ENCODE data around the gene ZNF655. TPM values are rescaled to one million over a fixed set of nuclear protein-coding genes. Genes with fewer than 3 reads are reported as not detected.
A peak's percentile ranks its signal among the peaks of the same experiment; 100 is the strongest.

Gene ZNF655
- polyA plus RNA-seq, 4 donors, result 71.2 to 100 (median 78.3) TPM

GRCh38 chr7:99605527-99605926, 47.1 kb downstream of the ZNF655 start:
- DNase-seq (ENCODE audit: low read depth in 4 of 4, low spot score in 3 of 4), result no peak

- DNase-seq (ENCODE audit: low read depth in 4 of 4, low spot score in 3 of 4), result no peak
Observed at GRCh38 chr7:99606531-99606930, 48.1 kb downstream of the ZNF655 start.

- DNase-seq (ENCODE audit: low read depth in 4 of 4, low spot score in 3 of 4), result no peak
Observed at GRCh38 chr7:99607548-99607947, 49.1 kb downstream of the ZNF655 start.

GRCh38 chr7:99614495-99614894, 56.1 kb downstream of the ZNF655 start:
- DNase-seq (ENCODE audit: low read depth in 4 of 4, low spot score in 3 of 4), result no peak

- no peak for DNase-seq (ENCODE audit: low read depth in 4 of 4, low spot score in 3 of 4)
Observed at GRCh38 chr7:99615989-99616358, 57.5 kb downstream of the ZNF655 start.

GRCh38 chr7:99616359-99617191, 58.1 kb downstream of the ZNF655 start, which contains the start of gene ZSCAN25:
Gene ZSCAN25, plus strand, starts transcription at chr7:99616946. Its CDS starts 2,661 bp downstream, at chr7:99619607.
- peak; percentile 88 to 92 (median 90) for DNase-seq (ENCODE audit: low read depth in 4 of 4, low spot score in 3 of 4)

GRCh38 chr7:99617192-99617781, 58.8 kb downstream of the ZNF655 start:
- DNase-seq (ENCODE audit: low read depth in 4 of 4, low spot score in 3 of 4), result no peak

GRCh38 chr7:99618726-99619125, 60.3 kb downstream of the ZNF655 start:
- DNase-seq (ENCODE audit: low read depth in 4 of 4, low spot score in 3 of 4), result no peak

- DNase-seq (ENCODE audit: low read depth in 4 of 4, low spot score in 3 of 4), result no peak
Observed at GRCh38 chr7:99619571-99620130, 61.2 kb downstream of the ZNF655 start.

GRCh38 chr7:99621271-99621670, 62.8 kb downstream of the ZNF655 start:
- no peak for DNase-seq (ENCODE audit: low read depth in 4 of 4, low spot score in 3 of 4)

GRCh38 chr7:99622596-99622995, 64.2 kb downstream of the ZNF655 start:
- no peak for DNase-seq (ENCODE audit: low read depth in 4 of 4, low spot score in 3 of 4)

GRCh38 chr7:99623091-99623693, 64.8 kb downstream of the ZNF655 start:
- no peak for DNase-seq (ENCODE audit: low read depth in 4 of 4, low spot score in 3 of 4)

- no peak for DNase-seq (ENCODE audit: low read depth in 4 of 4, low spot score in 3 of 4)
Observed at GRCh38 chr7:99623702-99624447, 65.4 kb downstream of the ZNF655 start.

- DNase-seq (ENCODE audit: low read depth in 4 of 4, low spot score in 3 of 4), result no peak
Observed at GRCh38 chr7:99624484-99624883, 66.0 kb downstream of the ZNF655 start.

GRCh38 chr7:99625321-99625720, 66.9 kb downstream of the ZNF655 start:
- no peak for DNase-seq (ENCODE audit: low read depth in 4 of 4, low spot score in 3 of 4)

GRCh38 chr7:99625961-99626360, 67.5 kb downstream of the ZNF655 start:
- no peak for DNase-seq (ENCODE audit: low read depth in 4 of 4, low spot score in 3 of 4)

Other genes with a start within 250 kb of the ZNF655 start
- gene ARPC1A, start 232.7 kb upstream of the ZNF655 start, polyA plus RNA-seq (ENCODE audit: insufficient read length in 4 of 4), result 100 to 1,000 TPM in 3 of 4 donors, 10 to 100 TPM in 1; 98.0 to 109 (median 106) TPM
- gene ARPC1B, start 183.9 kb upstream of the ZNF655 start, polyA plus RNA-seq (ENCODE audit: insufficient read length in 4 of 4), result 10 to 100 TPM; 26.5 to 47.6 (median 34.2) TPM
- 100 to 1,000 TPM; 114 to 140 (median 137) TPM for gene PDAP1, start 150.0 kb upstream of the ZNF655 start, polyA plus RNA-seq (ENCODE audit: insufficient read length in 4 of 4)
- 100 to 1,000 TPM in 3 of 4 donors, 10 to 100 TPM in 1; 94.8 to 124 (median 108) TPM for gene BUD31, start 149.7 kb upstream of the ZNF655 start, polyA plus RNA-seq (ENCODE audit: insufficient read length in 4 of 4)
- 1 to 10 TPM; 3.9 to 6.9 (median 4.6) TPM for gene PTCD1, start 119.8 kb upstream of the ZNF655 start, polyA plus RNA-seq (ENCODE audit: insufficient read length in 4 of 4)
- 10 to 100 TPM; 24.0 to 42.7 (median 29.2) TPM for gene CPSF4, start 119.7 kb upstream of the ZNF655 start, polyA plus RNA-seq (ENCODE audit: insufficient read length in 4 of 4)
- 100 to 1,000 TPM; 275 to 470 (median 437) TPM for gene ATP5MF, start 92.5 kb upstream of the ZNF655 start, polyA plus RNA-seq (ENCODE audit: insufficient read length in 4 of 4)
- gene ZNF789, start 85.8 kb upstream of the ZNF655 start, polyA plus RNA-seq (ENCODE audit: insufficient read length in 4 of 4), result 10 to 100 TPM; 20.2 to 55.7 (median 27.9) TPM
- gene ZNF394, start 58.4 kb upstream of the ZNF655 start, polyA plus RNA-seq (ENCODE audit: insufficient read length in 4 of 4), result 10 to 100 TPM; 11.6 to 18.6 (median 15.2) TPM
- gene ZKSCAN5, start 54.0 kb upstream of the ZNF655 start, polyA plus RNA-seq (ENCODE audit: insufficient read length in 4 of 4), result 10 to 100 TPM; 14.3 to 16.9 (median 15.0) TPM
- 10 to 100 TPM; 13.0 to 17.7 (median 15.0) TPM for gene FAM200A, start 6.5 kb upstream of the ZNF655 start, polyA plus RNA-seq (ENCODE audit: insufficient read length in 4 of 4)
- gene TMEM225B, start 39.6 kb downstream of the ZNF655 start, polyA plus RNA-seq (ENCODE audit: insufficient read length in 4 of 4), result 1 to 10 TPM; 2.0 to 3.0 (median 2.5) TPM
- 10 to 100 TPM; 19.5 to 22.9 (median 19.6) TPM for gene ZSCAN25, start 58.3 kb downstream of the ZNF655 start, polyA plus RNA-seq (ENCODE audit: insufficient read length in 4 of 4)
- 1 to 10 TPM; 1.6 to 3.0 (median 1.8) TPM for gene CYP3A5, start 121.4 kb downstream of the ZNF655 start, polyA plus RNA-seq (ENCODE audit: insufficient read length in 4 of 4)
- 10 to 100 TPM in 1 of 4 donors, 1 to 10 TPM in 1, under 1 TPM in 2; 0.42 to 14.2 (median 1.1) TPM for gene CYP3A7, start 176.6 kb downstream of the ZNF655 start, polyA plus RNA-seq (ENCODE audit: insufficient read length in 4 of 4)
- under 1 TPM; 0.11 to 0.26 (median 0.16) TPM for gene CYP3A4, start 225.5 kb downstream of the ZNF655 start, polyA plus RNA-seq (ENCODE audit: insufficient read length in 4 of 4)